Osteocyte (in vitro differentiated cells): Measurements from ENCODE around the gene GLT6D1. TPM values are rescaled to one million over a fixed set of nuclear protein-coding genes. Genes with fewer than 3 reads are reported as not detected.

ENCODE experiments used
- DNase-seq: peaks from one replicate; pipeline ENCODE4 v3.0.0; 2021; ENCODE audit warnings: mixed read lengths; ENCODE audit not compliant: unreplicated experiment; ENCODE audit errors: extremely low spot score
- H3K27ac Mint-ChIP-seq: one replicate; pipeline ENCODE4 v1.8.0; 2021; ENCODE audit warnings: mild to moderate bottlenecking, mixed read lengths; ENCODE audit not compliant: unreplicated experiment
- H3K27me3 Mint-ChIP-seq: one replicate; pipeline ENCODE4 v1.8.0; 2021; ENCODE audit warnings: mixed read lengths; ENCODE audit not compliant: unreplicated experiment
- H3K36me3 Mint-ChIP-seq: one replicate; pipeline ENCODE4 v1.8.0; 2021; ENCODE audit warnings: mixed read lengths; ENCODE audit not compliant: unreplicated experiment
- H3K4me1 Mint-ChIP-seq: one replicate; pipeline ENCODE4 v1.8.0; 2021; ENCODE audit warnings: mixed read lengths; ENCODE audit not compliant: unreplicated experiment
- H3K4me3 Mint-ChIP-seq: one replicate; pipeline ENCODE4 v1.8.0; 2021; ENCODE audit warnings: mild to moderate bottlenecking, moderate library complexity, mixed read lengths; ENCODE audit not compliant: unreplicated experiment
- H3K9me3 Mint-ChIP-seq: one replicate; pipeline ENCODE4 v1.8.0; 2021; ENCODE audit warnings: mixed read lengths; ENCODE audit not compliant: unreplicated experiment
- CTCF ChIP-seq: fragments of 200-600 bp; sonication (generic); IDR thresholded peaks from 2 replicates; pipeline ENCODE4 v1.5.0; 2021; ENCODE audit warnings: antibody characterized with exemption, mild to moderate bottlenecking, moderate library complexity
- total RNA-seq: library from RNA; stranded (reverse); gene quantifications from 2 replicates; pipeline ENCODE4 v1.2.1, GENCODE V29; 2021

GLT6D1 gene
- total RNA-seq, 1 donor from 2014 or later: not detected

GRCh38 chr9:135681161-135681560 lies 41.8 kb upstream of the GLT6D1 start:
- Mint-ChIP-seq H3K36me3 (no peaks in the 10 kb centered on the region), H3K4me1 (no peaks in the 10 kb centered on the region), H3K9me3 (no peaks in the 10 kb centered on the region), H3K27ac (no peak overlapping the region), H3K27me3 (no peaks in the 10 kb centered on the region), H3K4me3 (no peak overlapping the region)
- no peak for TF ChIP-seq CTCF
- no peak for DNase-seq

DNA sequence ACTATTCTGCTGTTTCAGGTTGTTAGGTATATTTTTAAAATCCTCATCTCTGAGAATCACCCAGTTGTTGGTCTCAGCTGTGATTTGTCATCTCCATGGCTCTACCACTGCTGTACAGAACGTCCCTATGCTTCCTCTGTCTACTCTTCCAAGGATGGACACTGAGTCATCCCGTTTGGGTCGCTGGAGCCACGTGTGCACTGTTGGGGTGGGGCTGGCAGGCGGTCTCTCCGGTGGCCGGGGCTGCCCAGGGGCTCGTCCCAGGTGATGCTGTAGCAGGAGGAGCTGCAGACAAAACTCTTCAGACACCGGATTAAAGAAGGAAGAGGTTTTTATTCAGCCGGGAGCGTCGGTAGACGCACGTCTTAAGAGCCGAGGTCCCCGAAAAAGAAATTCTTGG lies 40.7 kb upstream of the GLT6D1 start:
- no peaks in the 10 kb centered on the region for H3K36me3 Mint-ChIP-seq
- no peaks in the 10 kb centered on the region for H3K4me1 Mint-ChIP-seq
- no peak overlapping the region for H3K27ac Mint-ChIP-seq
- no peak for TF ChIP-seq CTCF
- no peaks in the 10 kb centered on the region for H3K27me3 Mint-ChIP-seq
- H3K4me3 Mint-ChIP-seq: no peak overlapping the region
- no peaks in the 10 kb centered on the region for H3K9me3 Mint-ChIP-seq
- no peak for DNase-seq

GRCh38 chr9:135678236-135679017 lies 39.1 kb upstream of the GLT6D1 start:
- H3K4me3 Mint-ChIP-seq: no peak overlapping the region
- H3K9me3 Mint-ChIP-seq: no peaks in the 10 kb centered on the region
- H3K36me3 Mint-ChIP-seq: no peaks in the 10 kb centered on the region

GRCh38 chr9:135677641-135678168 lies 38.4 kb upstream of the GLT6D1 start:
- TF ChIP-seq CTCF: no peak
- Mint-ChIP-seq H3K4me1 (no peaks in the 10 kb centered on the region), H3K9me3 (no peaks in the 10 kb centered on the region)

More at GRCh38 chr9:135678236-135679017, 39.1 kb upstream of the GLT6D1 start:
- Mint-ChIP-seq H3K27me3 (no peaks in the 10 kb centered on the region), H3K4me1 (no peaks in the 10 kb centered on the region), H3K27ac (no peak overlapping the region)
- TF ChIP-seq CTCF: no peak
- no peak for DNase-seq

GRCh38 chr9:135676891-135677290 lies 37.6 kb upstream of the GLT6D1 start:
- no peak for DNase-seq
- H3K9me3 Mint-ChIP-seq: no peaks in the 10 kb centered on the region
- H3K27ac Mint-ChIP-seq: no peak overlapping the region
- no peak overlapping the region for H3K4me3 Mint-ChIP-seq
- H3K36me3 Mint-ChIP-seq: no peaks in the 10 kb centered on the region
- H3K4me1 Mint-ChIP-seq: no peaks in the 10 kb centered on the region
- no peak for TF ChIP-seq CTCF
- H3K27me3 Mint-ChIP-seq: no peaks in the 10 kb centered on the region

More at GRCh38 chr9:135677641-135678168, 38.4 kb upstream of the GLT6D1 start:
- Mint-ChIP-seq H3K27ac (no peak overlapping the region), H3K27me3 (no peaks in the 10 kb centered on the region), H3K36me3 (no peaks in the 10 kb centered on the region), H3K4me3 (no peak overlapping the region)
- DNase-seq: no peak
